Measurements from ENCODE around the gene GREB1L.

The GREB1L gene

DNA sequence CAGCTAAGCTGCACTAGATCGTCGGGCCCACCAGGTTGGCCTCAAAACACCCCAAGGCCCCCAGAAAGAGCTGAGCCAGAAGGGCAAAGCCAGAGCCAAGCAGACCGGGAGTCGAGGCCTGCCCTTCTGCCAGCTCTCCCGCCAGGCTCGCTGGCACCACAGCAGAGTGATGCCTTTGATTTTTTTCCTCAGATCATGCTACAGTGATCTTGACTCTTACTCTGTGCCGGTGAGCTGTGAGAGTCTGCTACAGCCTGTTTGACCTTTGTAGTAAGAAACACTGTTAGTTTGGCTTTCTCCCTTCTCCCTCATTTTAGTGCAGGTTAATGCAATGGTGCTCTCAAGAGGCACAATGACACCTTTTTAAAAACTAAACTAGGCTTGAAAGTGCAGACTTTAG lies 260.6 kb downstream of the GREB1L start:
- no peak overlapping the region for H3K4me3 ChIP-seq (ENCODE audit: low read depth, low read length)
- H3K27ac ChIP-seq: no peak overlapping the region
- no peaks in the 10 kb centered on the region for H3K9me3 ChIP-seq (ENCODE audit: severe bottlenecking)
- H3K36me3 ChIP-seq: no peaks in the 10 kb centered on the region
- no peak for DNase-seq
- TF ChIP-seq, protein P1, sequence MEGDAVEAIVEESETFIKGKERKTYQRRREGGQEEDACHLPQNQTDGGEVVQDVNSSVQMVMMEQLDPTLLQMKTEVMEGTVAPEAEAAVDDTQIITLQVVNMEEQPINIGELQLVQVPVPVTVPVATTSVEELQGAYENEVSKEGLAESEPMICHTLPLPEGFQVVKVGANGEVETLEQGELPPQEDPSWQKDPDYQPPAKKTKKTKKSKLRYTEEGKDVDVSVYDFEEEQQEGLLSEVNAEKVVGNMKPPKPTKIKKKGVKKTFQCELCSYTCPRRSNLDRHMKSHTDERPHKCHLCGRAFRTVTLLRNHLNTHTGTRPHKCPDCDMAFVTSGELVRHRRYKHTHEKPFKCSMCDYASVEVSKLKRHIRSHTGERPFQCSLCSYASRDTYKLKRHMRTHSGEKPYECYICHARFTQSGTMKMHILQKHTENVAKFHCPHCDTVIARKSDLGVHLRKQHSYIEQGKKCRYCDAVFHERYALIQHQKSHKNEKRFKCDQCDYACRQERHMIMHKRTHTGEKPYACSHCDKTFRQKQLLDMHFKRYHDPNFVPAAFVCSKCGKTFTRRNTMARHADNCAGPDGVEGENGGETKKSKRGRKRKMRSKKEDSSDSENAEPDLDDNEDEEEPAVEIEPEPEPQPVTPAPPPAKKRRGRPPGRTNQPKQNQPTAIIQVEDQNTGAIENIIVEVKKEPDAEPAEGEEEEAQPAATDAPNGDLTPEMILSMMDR (IDR thresholded peaks at IDR 0.05; ENCODE audit: low read depth, low read length): no peak
- H3K27me3 ChIP-seq (ENCODE audit: insufficient read depth, low read depth, severe bottlenecking): no peaks in the 10 kb centered on the region

DNA sequence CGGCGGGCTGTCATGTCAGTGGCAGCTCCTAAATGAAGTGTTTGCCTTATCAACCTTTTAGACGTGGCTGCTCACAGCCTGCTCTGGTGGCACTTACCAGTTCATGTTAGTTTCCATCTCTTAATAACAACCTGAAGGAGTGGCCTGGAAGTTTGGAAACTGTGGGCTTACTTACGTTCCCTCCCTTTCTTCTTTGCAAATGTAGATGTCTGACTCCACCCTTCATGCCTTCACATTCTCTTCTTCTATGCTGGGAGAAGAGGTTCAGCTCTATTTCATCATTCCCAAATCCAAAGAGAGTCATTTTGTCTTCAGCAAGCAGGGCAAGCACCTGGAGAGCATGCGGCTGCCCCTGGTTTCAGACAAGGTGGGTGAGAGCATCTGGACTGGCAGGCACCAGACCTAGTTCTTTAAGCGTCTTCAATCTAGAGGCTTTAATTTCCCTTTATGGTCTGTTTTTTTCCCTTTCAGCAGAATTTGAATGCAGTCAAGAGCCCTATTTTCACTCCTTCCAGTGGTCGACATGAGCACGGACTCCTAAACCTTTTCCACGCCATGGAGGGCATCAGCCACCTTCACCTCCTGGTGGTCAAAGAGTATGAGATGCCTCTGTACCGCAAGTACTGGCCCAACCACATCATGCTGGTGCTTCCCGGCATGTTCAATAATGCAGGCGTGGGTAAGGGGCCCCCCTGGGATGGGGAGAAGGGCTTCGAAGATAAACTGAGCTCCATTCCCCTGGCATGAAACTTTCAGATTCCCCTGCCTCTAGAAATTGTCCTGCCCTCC lies 266.1 kb downstream of the GREB1L start:
- TF ChIP-seq, protein P1 (IDR thresholded peaks at IDR 0.05; ENCODE audit: low read depth, low read length): no peak
- DNase-seq: no peak
- H3K9me3 ChIP-seq (ENCODE audit: severe bottlenecking): no peaks in the 10 kb centered on the region
- no peaks in the 10 kb centered on the region for H3K27me3 ChIP-seq (ENCODE audit: insufficient read depth, low read depth, severe bottlenecking)
- no peak overlapping the region for H3K4me3 ChIP-seq (ENCODE audit: low read depth, low read length)
- H3K27ac ChIP-seq: no peak overlapping the region
- no peaks in the 10 kb centered on the region for H3K36me3 ChIP-seq

DNA sequence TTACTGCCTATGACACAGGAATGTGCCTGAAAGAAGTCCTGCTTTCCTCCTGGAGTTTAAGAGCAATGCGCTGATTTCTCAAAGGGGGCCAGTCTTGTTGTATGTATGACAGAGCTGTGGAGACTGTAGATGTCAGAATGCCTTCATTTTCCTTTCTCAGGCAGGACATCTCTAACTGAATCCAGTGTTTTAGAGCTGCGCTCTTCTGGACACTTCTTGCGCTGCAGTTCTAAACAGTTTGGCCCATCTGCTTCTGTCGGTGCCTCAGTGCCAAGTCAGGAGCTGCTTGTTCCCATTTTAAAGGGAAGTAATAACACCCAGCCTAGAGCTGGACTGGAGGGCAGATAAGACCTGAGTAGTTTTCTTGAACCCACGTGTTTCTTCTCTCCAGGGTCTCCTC lies 267.0 kb downstream of the GREB1L start:
- H3K27ac ChIP-seq: no peak overlapping the region
- H3K9me3 ChIP-seq (ENCODE audit: severe bottlenecking): no peaks in the 10 kb centered on the region
- no peak for DNase-seq
- H3K36me3 ChIP-seq: no peaks in the 10 kb centered on the region
- H3K4me3 ChIP-seq (ENCODE audit: low read depth, low read length): no peak overlapping the region
- TF ChIP-seq, protein P1 (IDR thresholded peaks at IDR 0.05; ENCODE audit: low read depth, low read length): no peak
- H3K27me3 ChIP-seq (ENCODE audit: insufficient read depth, low read depth, severe bottlenecking): no peaks in the 10 kb centered on the region

DNA sequence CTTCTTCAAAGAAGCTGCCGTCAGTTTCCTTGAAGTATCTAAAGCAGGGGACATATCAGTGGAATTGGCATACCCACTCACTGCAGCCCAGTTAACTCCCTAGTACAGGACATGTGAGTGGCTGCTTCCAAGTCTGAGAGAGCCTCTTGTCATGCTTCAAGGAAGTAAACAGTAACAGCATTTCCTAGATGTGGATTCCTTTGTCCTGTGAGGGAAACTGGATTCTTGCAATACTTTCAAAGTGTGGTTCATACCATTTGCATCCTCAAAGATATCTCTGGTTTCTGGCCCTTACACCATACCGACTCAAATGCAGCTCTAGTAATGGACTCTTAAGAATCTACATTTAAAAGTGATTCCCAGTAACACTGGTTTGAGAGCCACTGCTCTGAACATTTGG lies 271.3 kb downstream of the GREB1L start:
- H3K4me3 ChIP-seq (ENCODE audit: low read depth, low read length): no peak overlapping the region
- no peaks in the 10 kb centered on the region for H3K9me3 ChIP-seq (ENCODE audit: severe bottlenecking)
- no peak overlapping the region for H3K27ac ChIP-seq
- no peaks in the 10 kb centered on the region for H3K27me3 ChIP-seq (ENCODE audit: insufficient read depth, low read depth, severe bottlenecking)
- no peaks in the 10 kb centered on the region for H3K36me3 ChIP-seq
- no peak for DNase-seq
- TF ChIP-seq, protein P1 (IDR thresholded peaks at IDR 0.05; ENCODE audit: low read depth, low read length): no peak

DNA sequence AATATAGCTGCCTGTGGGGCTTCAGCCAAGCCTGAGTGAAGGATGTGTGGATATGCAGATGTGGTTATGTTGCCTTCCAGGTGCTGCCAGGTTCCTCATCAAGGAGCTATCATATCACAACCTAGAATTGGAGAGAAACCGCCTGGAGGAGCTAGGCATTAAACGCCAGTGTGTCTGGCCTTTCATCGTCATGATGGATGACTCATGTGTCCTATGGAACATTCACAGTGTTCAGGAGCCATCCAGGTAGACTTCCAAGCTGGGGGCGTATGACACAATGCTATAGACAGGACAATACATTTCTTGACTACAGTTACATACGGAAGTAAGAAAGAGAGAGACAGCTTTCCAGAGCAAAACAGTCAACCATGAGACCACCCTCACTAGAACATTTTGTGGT lies 271.7 kb downstream of the GREB1L start:
- no peak for DNase-seq
- H3K27ac ChIP-seq: no peak overlapping the region
- H3K27me3 ChIP-seq (ENCODE audit: insufficient read depth, low read depth, severe bottlenecking): no peaks in the 10 kb centered on the region
- H3K9me3 ChIP-seq (ENCODE audit: severe bottlenecking): no peaks in the 10 kb centered on the region
- H3K4me3 ChIP-seq (ENCODE audit: low read depth, low read length): no peak overlapping the region
- H3K36me3 ChIP-seq: no peaks in the 10 kb centered on the region
- TF ChIP-seq, protein P1 (IDR thresholded peaks at IDR 0.05; ENCODE audit: low read depth, low read length): no peak

DNA sequence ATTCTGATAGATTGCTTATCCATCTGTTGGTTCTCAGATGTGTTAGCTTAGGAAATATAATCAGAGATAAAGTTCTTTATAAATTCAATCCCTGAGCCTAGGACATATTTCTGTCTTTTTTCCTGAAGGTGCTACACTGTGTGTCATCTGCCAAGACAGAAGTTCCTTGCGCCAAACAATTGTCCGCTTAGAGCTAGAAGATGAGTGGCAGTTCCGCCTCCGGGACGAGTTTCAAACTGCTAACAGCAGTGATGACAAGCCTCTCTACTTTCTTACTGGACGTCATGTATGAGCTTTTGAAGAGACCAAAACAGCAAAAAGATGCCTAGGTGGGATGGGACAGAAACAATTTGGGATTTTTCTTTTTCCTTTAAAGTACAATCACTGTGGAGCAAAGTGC lies 280.5 kb downstream of the GREB1L start:
- Histone ChIP-seq H3K36me3 (peaks cover 6% of the 10 kb centered on the region), H3K27ac (no peak overlapping the region), H3K27me3 (ENCODE audit: insufficient read depth, low read depth, severe bottlenecking) (no peaks in the 10 kb centered on the region), H3K4me3 (ENCODE audit: low read depth, low read length) (no peak overlapping the region), H3K9me3 (ENCODE audit: severe bottlenecking) (no peaks in the 10 kb centered on the region)
- no peak for DNase-seq
- TF ChIP-seq, protein P1 (IDR thresholded peaks at IDR 0.05; ENCODE audit: low read depth, low read length): no peak
